ENCODE results near the gene COL6A3.

GRCh38 chr2:237429753-237430152 lies 15.8 kb upstream of the COL6A3 start:
- TF ChIP-seq, protein P1, sequence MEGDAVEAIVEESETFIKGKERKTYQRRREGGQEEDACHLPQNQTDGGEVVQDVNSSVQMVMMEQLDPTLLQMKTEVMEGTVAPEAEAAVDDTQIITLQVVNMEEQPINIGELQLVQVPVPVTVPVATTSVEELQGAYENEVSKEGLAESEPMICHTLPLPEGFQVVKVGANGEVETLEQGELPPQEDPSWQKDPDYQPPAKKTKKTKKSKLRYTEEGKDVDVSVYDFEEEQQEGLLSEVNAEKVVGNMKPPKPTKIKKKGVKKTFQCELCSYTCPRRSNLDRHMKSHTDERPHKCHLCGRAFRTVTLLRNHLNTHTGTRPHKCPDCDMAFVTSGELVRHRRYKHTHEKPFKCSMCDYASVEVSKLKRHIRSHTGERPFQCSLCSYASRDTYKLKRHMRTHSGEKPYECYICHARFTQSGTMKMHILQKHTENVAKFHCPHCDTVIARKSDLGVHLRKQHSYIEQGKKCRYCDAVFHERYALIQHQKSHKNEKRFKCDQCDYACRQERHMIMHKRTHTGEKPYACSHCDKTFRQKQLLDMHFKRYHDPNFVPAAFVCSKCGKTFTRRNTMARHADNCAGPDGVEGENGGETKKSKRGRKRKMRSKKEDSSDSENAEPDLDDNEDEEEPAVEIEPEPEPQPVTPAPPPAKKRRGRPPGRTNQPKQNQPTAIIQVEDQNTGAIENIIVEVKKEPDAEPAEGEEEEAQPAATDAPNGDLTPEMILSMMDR (IDR thresholded peaks at IDR 0.05): no peak
- TF ChIP-seq EZH2 (IDR thresholded peaks at IDR 0.05; ENCODE audit: borderline replicate concordance, insufficient read depth, low read depth, low read length, poor library complexity, severe bottlenecking): no peak
